BLaER1 treated with 17β-estradiol and CSF1 and Interleukin-3, amounts not matched to agents 10 nM and 100 nM (cell line): ENCODE measurements around the gene GREB1.

ENCODE experiments used
- H3K27ac ChIP-seq, 11 experiments: shearing (Covaris generic); formaldehyde crosslinking; 2 replicates each; pipeline ENCODE4 v1.8.1; 2022
- H3K27me3 ChIP-seq, 11 experiments: shearing (Covaris generic); formaldehyde crosslinking; 2 replicates each; pipeline ENCODE4 v1.8.1; 2022
- H3K36me3 ChIP-seq, 11 experiments: shearing (Covaris generic); formaldehyde crosslinking; 2 replicates each; pipeline ENCODE4 v1.8.1; 2022
- H3K4me1 ChIP-seq, 10 experiments: shearing (Covaris generic); formaldehyde crosslinking; 2 replicates each; pipeline ENCODE4 v1.8.1; 2022
- H3K4me2 ChIP-seq, 11 experiments: shearing (Covaris generic); formaldehyde crosslinking; 2 replicates each; pipeline ENCODE4 v1.8.1; 2022
- H3K4me3 ChIP-seq, 10 experiments: shearing (Covaris generic); formaldehyde crosslinking; 2 replicates each; pipeline ENCODE4 v1.8.1; 2022
- H3K9ac ChIP-seq, 11 experiments: shearing (Covaris generic); formaldehyde crosslinking; 2 replicates each; pipeline ENCODE4 v1.8.1; 2022
- H3K9me3 ChIP-seq, 11 experiments: shearing (Covaris generic); formaldehyde crosslinking; replicated peaks in 1 of 11; 2 replicates each; pipeline ENCODE4 v1.8.1; 2022
- H4K20me1 ChIP-seq, 11 experiments: shearing (Covaris generic); formaldehyde crosslinking; 2 replicates each; pipeline ENCODE4 v1.8.1; 2022
- Cebpa-rat ChIP-seq, 11 experiments: shearing (Covaris generic); IDR thresholded peaks; 2 replicates each; pipeline ENCODE4 v1.8.1; 2022

GREB1 gene

GRCh38 chr2:11559786-11560155 is 25.9 kb downstream of the GREB1 start:
- Histone ChIP-seq H3K4me1 (peaks cover 0 to 9% (median 1%) of the 10 kb centered on the region in 10 experiments; a peak in 7 of 20 replicates), H3K27ac (no peak overlapping the region), H3K27me3 (peaks cover 0 to 72% (median 0%) of the 10 kb centered on the region in 11 experiments; a peak in 5 of 22 replicates), H3K9me3 (no peaks in the 10 kb centered on the region), H3K9ac (no peak overlapping the region), H3K4me2 (no peak overlapping the region), H3K36me3 (no peaks in the 10 kb centered on the region; a peak in 1 of 22 replicates), H4K20me1 (peaks cover 0 to 6% (median 0%) of the 10 kb centered on the region in 11 experiments; a peak in 1 of 22 replicates), H3K4me3 (no peak overlapping the region)
- no peak for TF ChIP-seq Cebpa-rat (IDR thresholded peaks at IDR 0.05)

- Histone ChIP-seq H3K27ac (no peak overlapping the region), H3K4me1 (peaks cover 0 to 7% (median 0%) of the 10 kb centered on the region in 10 experiments; a peak in 2 of 20 replicates), H3K9me3 (no peaks in the 10 kb centered on the region), H4K20me1 (peaks cover 0 to 6% (median 0%) of the 10 kb centered on the region in 11 experiments; a peak in 1 of 22 replicates), H3K9ac (no peak overlapping the region), H3K4me2 (no peak overlapping the region), H3K27me3 (peaks cover 0 to 62% (median 0%) of the 10 kb centered on the region in 11 experiments; a peak in 5 of 22 replicates), H3K4me3 (no peak overlapping the region), H3K36me3 (no peaks in the 10 kb centered on the region; a peak in 1 of 22 replicates)
- no peak for TF ChIP-seq Cebpa-rat (IDR thresholded peaks at IDR 0.05)
Observed at GRCh38 chr2:11560806-11561205, 27.0 kb downstream of the GREB1 start.

- no peak for TF ChIP-seq Cebpa-rat (IDR thresholded peaks at IDR 0.05)
- Histone ChIP-seq H3K9ac (no peak overlapping the region), H4K20me1 (no peaks in the 10 kb centered on the region; a peak in 1 of 22 replicates), H3K27me3 (peaks cover 0 to 50% (median 0%) of the 10 kb centered on the region in 11 experiments; a peak in 5 of 22 replicates), H3K4me1 (no peaks in the 10 kb centered on the region), H3K4me2 (no peak overlapping the region), H3K4me3 (no peak overlapping the region), H3K27ac (no peak overlapping the region), H3K36me3 (no peaks in the 10 kb centered on the region; a peak in 1 of 22 replicates), H3K9me3 (no peaks in the 10 kb centered on the region)
Observed at GRCh38 chr2:11562011-11562410, 28.2 kb downstream of the GREB1 start.

- H3K9ac ChIP-seq = no peak overlapping the region
- H3K27me3 ChIP-seq = peaks cover 0 to 45% (median 0%) of the 10 kb centered on the region in 11 experiments; a peak in 5 of 22 replicates
- H4K20me1 ChIP-seq = no peaks in the 10 kb centered on the region; a peak in 1 of 22 replicates
- H3K4me3 ChIP-seq = no peak overlapping the region
- no peaks in the 10 kb centered on the region for H3K9me3 ChIP-seq
- TF ChIP-seq Cebpa-rat (IDR thresholded peaks at IDR 0.05) = no peak
- H3K27ac ChIP-seq = no peak overlapping the region
- H3K36me3 ChIP-seq = no peaks in the 10 kb centered on the region; a peak in 1 of 22 replicates
- H3K4me1 ChIP-seq = no peaks in the 10 kb centered on the region
- H3K4me2 ChIP-seq = no peak overlapping the region
Observed at GRCh38 chr2:11562476-11562875, 28.6 kb downstream of the GREB1 start.

GRCh38 chr2:11563784-11564666 is 30.2 kb downstream of the GREB1 start:
- Histone ChIP-seq H3K4me2 (no peak overlapping the region), H4K20me1 (no peaks in the 10 kb centered on the region; a peak in 1 of 22 replicates), H3K4me1 (no peaks in the 10 kb centered on the region), H3K9me3 (no peaks in the 10 kb centered on the region), H3K27ac (no peak overlapping the region), H3K27me3 (peaks cover 0 to 30% (median 0%) of the 10 kb centered on the region in 11 experiments; a peak in 4 of 22 replicates), H3K36me3 (no peaks in the 10 kb centered on the region; a peak in 1 of 22 replicates), H3K9ac (no peak overlapping the region), H3K4me3 (no peak overlapping the region)
- TF ChIP-seq Cebpa-rat (IDR thresholded peaks at IDR 0.05) = no peak

GRCh38 chr2:11564816-11565567 is 31.1 kb downstream of the GREB1 start:
- no peaks in the 10 kb centered on the region for H3K9me3 ChIP-seq
- H3K4me2 ChIP-seq = no peak overlapping the region
- H3K27ac ChIP-seq = no peak overlapping the region
- no peaks in the 10 kb centered on the region for H3K4me1 ChIP-seq
- no peaks in the 10 kb centered on the region; a peak in 1 of 22 replicates for H3K36me3 ChIP-seq
- TF ChIP-seq Cebpa-rat (IDR thresholded peaks at IDR 0.05) = no peak
- H3K9ac ChIP-seq = no peak overlapping the region
- peaks cover 0 to 20% (median 0%) of the 10 kb centered on the region in 11 experiments; a peak in 4 of 22 replicates for H3K27me3 ChIP-seq
- H4K20me1 ChIP-seq = no peaks in the 10 kb centered on the region; a peak in 1 of 22 replicates
- no peak overlapping the region for H3K4me3 ChIP-seq

GRCh38 chr2:11566383-11566782 is 32.5 kb downstream of the GREB1 start:
- Histone ChIP-seq H3K27me3 (peaks cover 0 to 8% (median 0%) of the 10 kb centered on the region in 11 experiments; a peak in 2 of 22 replicates), H3K9me3 (no peaks in the 10 kb centered on the region), H3K4me3 (no peak overlapping the region), H3K9ac (no peak overlapping the region), H3K27ac (no peak overlapping the region), H3K4me1 (no peaks in the 10 kb centered on the region), H4K20me1 (no peaks in the 10 kb centered on the region; a peak in 1 of 22 replicates), H3K4me2 (no peak overlapping the region), H3K36me3 (no peaks in the 10 kb centered on the region; a peak in 1 of 22 replicates)
- no peak for TF ChIP-seq Cebpa-rat (IDR thresholded peaks at IDR 0.05)

GRCh38 chr2:11567631-11568031 is 33.8 kb downstream of the GREB1 start:
- Histone ChIP-seq H3K9me3 (no peaks in the 10 kb centered on the region), H3K36me3 (no peaks in the 10 kb centered on the region), H3K27me3 (peaks cover 0 to 4% (median 0%) of the 10 kb centered on the region in 11 experiments; a peak in 2 of 22 replicates), H3K4me2 (no peak overlapping the region), H3K4me3 (no peak overlapping the region), H4K20me1 (no peaks in the 10 kb centered on the region; a peak in 1 of 22 replicates), H3K27ac (no peak overlapping the region), H3K9ac (no peak overlapping the region), H3K4me1 (no peaks in the 10 kb centered on the region)
- TF ChIP-seq Cebpa-rat (IDR thresholded peaks at IDR 0.05) = no peak

GRCh38 chr2:11568436-11568835 is 34.6 kb downstream of the GREB1 start:
- no peak for TF ChIP-seq Cebpa-rat (IDR thresholded peaks at IDR 0.05)
- Histone ChIP-seq H3K36me3 (no peaks in the 10 kb centered on the region), H3K4me3 (no peak overlapping the region), H3K9me3 (no peaks in the 10 kb centered on the region), H3K9ac (no peak overlapping the region), H4K20me1 (no peaks in the 10 kb centered on the region; a peak in 1 of 22 replicates), H3K27me3 (peaks cover 0 to 4% (median 0%) of the 10 kb centered on the region in 11 experiments; a peak in 1 of 22 replicates), H3K27ac (no peak overlapping the region), H3K4me1 (peaks cover 0 to 3% (median 0%) of the 10 kb centered on the region in 10 experiments; a peak in 2 of 20 replicates), H3K4me2 (no peak overlapping the region)
